HCT116 (cell line): ENCODE data around the gene BACH1. TPM values are rescaled to one million over a fixed set of nuclear protein-coding genes. Genes with fewer than 3 reads are reported as not detected.

Experiments
- ATAC-seq: fragments of 200-7000 bp; cut with Tn5 transposase; 2 replicates; pipeline ENCODE4 v1.9.1; 2020; ENCODE audit warnings: mild to moderate bottlenecking, moderate library complexity
- BruUV-seq: library from RNA; stranded (reverse); fragments of 400-500 nt; replicated peaks from 2 replicates; lab custom pipeline; 2021; lab: Mats Ljungman, UMichigan
- CTCF ChIA-PET: fragments of 300-600 bp; sonication (Branson Sonifier 250); formaldehyde crosslinking; loops from one replicate; lab custom pipeline; 2021; ENCODE audit warnings: antibody characterized with exemption; lab: Charles Lee
- POLR2A ChIA-PET: fragments of 300-600, 350-600 bp; sonication (Branson Sonifier 250); formaldehyde crosslinking; loops from one replicate; lab custom pipeline; 2021; ENCODE audit warnings: antibody characterized with exemption; lab: Charles Lee
- RAD21 ChIA-PET, 2 experiments: fragments of 300-600 bp; sonication (Branson Sonifier 250); formaldehyde crosslinking; loops; one replicate each; lab custom pipeline; 2023; ENCODE audit warnings: low total read pairs in 2 of 2; ENCODE audit not compliant: uncharacterized antibody in 2 of 2, unreplicated experiment in 2 of 2, low non-redundant PET in 1 of 2; lab: Charles Lee
- DNase-seq: peaks from one replicate; pipeline ENCODE4 v3.0.0-alpha.2; 2010; ENCODE audit warnings: low read depth, low spot score
- H2AFZ ChIP-seq: fragments of 200-600 bp; shearing (Covaris generic), sonication (generic); 2 replicates; pipeline ENCODE4 v1.6.1; 2017; ENCODE audit warnings: low read depth, mixed run types, mixed read lengths, antibody characterized with exemption, low read length; ENCODE audit not compliant: poor library complexity, severe bottlenecking
- H3K27ac ChIP-seq: 2 replicates; pipeline ENCODE4 v1.5.1; 2012; ENCODE audit warnings: low read depth, low read length
- H3K27me3 ChIP-seq: fragments of 200-600 bp; sonication (generic); 2 replicates; pipeline ENCODE4 v1.6.1; 2016; ENCODE audit warnings: mixed run types, low read length, mixed read lengths; ENCODE audit not compliant: insufficient read depth
- H3K36me3 ChIP-seq, 2 experiments: fragments of 200-500 bp in 1 of 2; fragments of 200-600 bp in 1 of 2; sonication (Bioruptor generic) in 1 of 2; sonication (generic) in 1 of 2; 2 replicates each; pipeline versions ENCODE4 v1.5.1 to v1.6.1; 2014 to 2016; ENCODE audit warnings: low read length in 2 of 2, inconsistent platforms in 1 of 2, mixed read lengths in 1 of 2, mixed run types in 1 of 2; ENCODE audit not compliant: insufficient read depth in 2 of 2, control insufficient read depth in 1 of 2
- H3K4me1 ChIP-seq, 2 experiments: fragments of 200-600 bp in 1 of 2; sonication (generic) in 1 of 2; 2 replicates each; pipeline versions ENCODE4 v1.5.1 to v1.6.1; 2012 to 2017; ENCODE audit warnings: low read length in 2 of 2, inconsistent platforms in 1 of 2, mild to moderate bottlenecking in 1 of 2, mixed read lengths in 1 of 2, mixed run types in 1 of 2, moderate library complexity in 1 of 2; ENCODE audit not compliant: insufficient read depth in 2 of 2, control insufficient read depth in 1 of 2
- H3K4me2 ChIP-seq: fragments of 200-600 bp; sonication (generic); 2 replicates; pipeline ENCODE4 v1.6.1; 2017; ENCODE audit warnings: mixed run types, low read length, mixed read lengths
- H3K4me3 ChIP-seq, 2 experiments: fragments of 200-600 bp in 1 of 2; sonication (generic) in 1 of 2; replicated peaks in 1 of 2; 2 replicates each; pipeline ENCODE4 v1.5.1; 2011 to 2016; ENCODE audit warnings: low read length in 2 of 2, control low read depth in 1 of 2, low read depth in 1 of 2, mild to moderate bottlenecking in 1 of 2, mixed read lengths in 1 of 2, mixed run types in 1 of 2
- H3K79me2 ChIP-seq: fragments of 200-600 bp; sonication (generic); 2 replicates; pipeline ENCODE4 v1.6.1; 2017; ENCODE audit warnings: mild to moderate bottlenecking, mixed run types, low read length, moderate library complexity, mixed read lengths; ENCODE audit not compliant: insufficient read depth
- H3K9ac ChIP-seq: fragments of 200-600 bp; sonication (generic); 2 replicates; pipeline ENCODE4 v1.6.1; 2016; ENCODE audit warnings: low read length, mixed read lengths
- H3K9me2 ChIP-seq: fragments of 200-600 bp; sonication (generic), shearing (Covaris generic); 2 replicates; pipeline ENCODE4 v1.6.1; 2017; ENCODE audit warnings: mixed run types, mild to moderate bottlenecking, moderate library complexity; ENCODE audit not compliant: insufficient read depth
- H3K9me3 ChIP-seq, 2 experiments: fragments of 200-500 bp in 1 of 2; fragments of 200-600 bp in 1 of 2; sonication (Bioruptor generic) in 1 of 2; sonication (generic) in 1 of 2; 2 replicates each; pipeline ENCODE4 v1.6.1; 2014 to 2017; ENCODE audit warnings: low read length in 2 of 2, mixed read lengths in 2 of 2, inconsistent platforms in 1 of 2, low read depth in 1 of 2, mild to moderate bottlenecking in 1 of 2, mixed run types in 1 of 2, moderate library complexity in 1 of 2; ENCODE audit not compliant: control insufficient read depth in 1 of 2, insufficient read depth in 1 of 2
- H4K20me1 ChIP-seq: fragments of 200-600 bp; sonication (generic), shearing (Covaris generic); 2 replicates; pipeline ENCODE4 v1.6.1; 2017; ENCODE audit warnings: mixed run types, mild to moderate bottlenecking, moderate library complexity; ENCODE audit not compliant: insufficient read depth
- CBX3 ChIP-seq: IDR thresholded peaks from 2 replicates; pipeline ENCODE4 v1.6.1; 2012; ENCODE audit warnings: low read depth
- ELF1 ChIP-seq: IDR thresholded peaks from 2 replicates; pipeline ENCODE4 v1.6.1; 2012; ENCODE audit warnings: low read depth, borderline replicate concordance
- FOSL1 ChIP-seq: IDR thresholded peaks from 2 replicates; pipeline ENCODE4 v1.6.1; 2012; ENCODE audit warnings: low read depth
- JUND ChIP-seq: IDR thresholded peaks from 2 replicates; pipeline ENCODE4 v1.6.1; 2012
- POLR2A ChIP-seq: IDR thresholded peaks from 2 replicates; pipeline ENCODE4 v1.7.0; 2011; ENCODE audit warnings: borderline replicate concordance; ENCODE audit not compliant: insufficient read depth, insufficient read length; ENCODE audit errors: extremely low read depth
- POLR2AphosphoS5 ChIP-seq: IDR thresholded peaks from 2 replicates; pipeline ENCODE4 v1.6.1; 2011; ENCODE audit warnings: mild to moderate bottlenecking, low read depth, low read length, moderate library complexity
- RAD21 ChIP-seq: IDR thresholded peaks from 2 replicates; pipeline ENCODE4 v1.6.1; 2012; ENCODE audit warnings: low read depth, mild to moderate bottlenecking
- TCF7L2 ChIP-seq: IDR thresholded peaks from 2 replicates; pipeline ENCODE4 v1.7.0; 2011; ENCODE audit warnings: borderline replicate concordance, inconsistent platforms; ENCODE audit not compliant: insufficient read depth, insufficient read length; ENCODE audit errors: extremely low read depth
- ZFX ChIP-seq: fragments of 450-650 bp; IDR thresholded peaks from 2 replicates; pipeline ENCODE4 v1.6.1; 2017
- intact Hi-C: fragments of 100-400 bp; cut with micrococcal nuclease; formaldehyde crosslinking; loops from 2 replicates; pipeline ENCODE4 v1.10.0; 2022
- total RNA-seq: library from RNA; stranded (reverse); gene quantifications from one replicate; pipeline ENCODE4 v1.2.1, GENCODE V29; 2021; ENCODE audit not compliant: unreplicated experiment
- TF ChIP-seq, protein P1 (sequence below): IDR thresholded peaks from 2 replicates; pipeline ENCODE4 v1.6.1; 2012
- TF ChIP-seq, protein P2 (sequence below): IDR thresholded peaks from 2 replicates; pipeline ENCODE4 v1.6.1; 2012
- TF ChIP-seq, protein P3 (sequence below): IDR thresholded peaks from 2 replicates; pipeline ENCODE4 v1.6.1; 2012; ENCODE audit warnings: low read depth
- TF ChIP-seq, protein P4 (sequence below): IDR thresholded peaks from 2 replicates; pipeline ENCODE4 v1.6.1; 2011; ENCODE audit warnings: mild to moderate bottlenecking, low read length, moderate library complexity; ENCODE audit not compliant: insufficient replicate concordance; ENCODE audit errors: extremely low read depth

BACH1 gene
- total RNA-seq, 1 experiment from 2014 or later: 28.4 TPM

DNA sequence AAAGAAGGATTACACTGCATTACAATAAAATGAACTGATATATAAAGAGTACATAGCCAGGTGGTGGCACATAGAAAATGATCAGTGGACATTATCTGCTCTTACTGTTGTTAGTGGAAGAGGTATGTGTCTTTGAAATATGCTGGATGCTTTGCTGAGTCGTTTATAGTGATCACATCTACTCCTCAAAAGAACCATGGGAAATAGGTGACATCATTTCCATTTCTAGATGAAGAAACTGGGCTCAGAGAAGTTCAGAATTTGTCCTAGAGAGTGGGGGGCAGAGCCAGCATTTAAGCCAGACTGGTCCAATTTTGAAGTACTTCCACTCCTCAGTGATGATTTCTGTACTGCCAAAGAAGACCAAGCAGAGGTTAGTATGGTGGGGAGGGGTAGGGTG lies 34.0 kb upstream of the BACH1 start:
- Histone ChIP-seq H3K9me2 (no peaks in the 10 kb centered on the region), H3K4me1 (no peaks in the 10 kb centered on the region), H3K27ac (no peak overlapping the region), H3K79me2 (no peaks in the 10 kb centered on the region), H3K4me2 (no peak overlapping the region), H3K9me3 (no peaks in the 10 kb centered on the region), H2AFZ (no peak overlapping the region), H3K4me3 (no peak overlapping the region), H3K9ac (no peak overlapping the region), H3K27me3 (no peaks in the 10 kb centered on the region), H4K20me1 (no peaks in the 10 kb centered on the region), H3K36me3 (no peaks in the 10 kb centered on the region)
- DNase-seq: no peak
- POLR2A ChIA-PET: no interaction called here
- BruUV-seq: no TSS peak
- TF ChIP-seq TCF7L2: no peak
- TF ChIP-seq POLR2AphosphoS5: no peak
- no peak for TF ChIP-seq JUND
- no peak for TF ChIP-seq FOSL1
- no peak for TF ChIP-seq ELF1
- TF ChIP-seq ZFX: no peak
- no peak for TF ChIP-seq CBX3
- TF ChIP-seq POLR2A: no peak
- TF ChIP-seq, protein P1, sequence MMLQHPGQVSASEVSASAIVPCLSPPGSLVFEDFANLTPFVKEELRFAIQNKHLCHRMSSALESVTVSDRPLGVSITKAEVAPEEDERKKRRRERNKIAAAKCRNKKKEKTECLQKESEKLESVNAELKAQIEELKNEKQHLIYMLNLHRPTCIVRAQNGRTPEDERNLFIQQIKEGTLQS: no peak
- TF ChIP-seq, protein P2, sequence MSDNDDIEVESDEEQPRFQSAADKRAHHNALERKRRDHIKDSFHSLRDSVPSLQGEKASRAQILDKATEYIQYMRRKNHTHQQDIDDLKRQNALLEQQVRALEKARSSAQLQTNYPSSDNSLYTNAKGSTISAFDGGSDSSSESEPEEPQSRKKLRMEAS: no peak
- no peak for TF ChIP-seq RAD21
- TF ChIP-seq, protein P3, sequence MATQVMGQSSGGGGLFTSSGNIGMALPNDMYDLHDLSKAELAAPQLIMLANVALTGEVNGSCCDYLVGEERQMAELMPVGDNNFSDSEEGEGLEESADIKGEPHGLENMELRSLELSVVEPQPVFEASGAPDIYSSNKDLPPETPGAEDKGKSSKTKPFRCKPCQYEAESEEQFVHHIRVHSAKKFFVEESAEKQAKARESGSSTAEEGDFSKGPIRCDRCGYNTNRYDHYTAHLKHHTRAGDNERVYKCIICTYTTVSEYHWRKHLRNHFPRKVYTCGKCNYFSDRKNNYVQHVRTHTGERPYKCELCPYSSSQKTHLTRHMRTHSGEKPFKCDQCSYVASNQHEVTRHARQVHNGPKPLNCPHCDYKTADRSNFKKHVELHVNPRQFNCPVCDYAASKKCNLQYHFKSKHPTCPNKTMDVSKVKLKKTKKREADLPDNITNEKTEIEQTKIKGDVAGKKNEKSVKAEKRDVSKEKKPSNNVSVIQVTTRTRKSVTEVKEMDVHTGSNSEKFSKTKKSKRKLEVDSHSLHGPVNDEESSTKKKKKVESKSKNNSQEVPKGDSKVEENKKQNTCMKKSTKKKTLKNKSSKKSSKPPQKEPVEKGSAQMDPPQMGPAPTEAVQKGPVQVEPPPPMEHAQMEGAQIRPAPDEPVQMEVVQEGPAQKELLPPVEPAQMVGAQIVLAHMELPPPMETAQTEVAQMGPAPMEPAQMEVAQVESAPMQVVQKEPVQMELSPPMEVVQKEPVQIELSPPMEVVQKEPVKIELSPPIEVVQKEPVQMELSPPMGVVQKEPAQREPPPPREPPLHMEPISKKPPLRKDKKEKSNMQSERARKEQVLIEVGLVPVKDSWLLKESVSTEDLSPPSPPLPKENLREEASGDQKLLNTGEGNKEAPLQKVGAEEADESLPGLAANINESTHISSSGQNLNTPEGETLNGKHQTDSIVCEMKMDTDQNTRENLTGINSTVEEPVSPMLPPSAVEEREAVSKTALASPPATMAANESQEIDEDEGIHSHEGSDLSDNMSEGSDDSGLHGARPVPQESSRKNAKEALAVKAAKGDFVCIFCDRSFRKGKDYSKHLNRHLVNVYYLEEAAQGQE: no peak
- TF ChIP-seq, protein P4, sequence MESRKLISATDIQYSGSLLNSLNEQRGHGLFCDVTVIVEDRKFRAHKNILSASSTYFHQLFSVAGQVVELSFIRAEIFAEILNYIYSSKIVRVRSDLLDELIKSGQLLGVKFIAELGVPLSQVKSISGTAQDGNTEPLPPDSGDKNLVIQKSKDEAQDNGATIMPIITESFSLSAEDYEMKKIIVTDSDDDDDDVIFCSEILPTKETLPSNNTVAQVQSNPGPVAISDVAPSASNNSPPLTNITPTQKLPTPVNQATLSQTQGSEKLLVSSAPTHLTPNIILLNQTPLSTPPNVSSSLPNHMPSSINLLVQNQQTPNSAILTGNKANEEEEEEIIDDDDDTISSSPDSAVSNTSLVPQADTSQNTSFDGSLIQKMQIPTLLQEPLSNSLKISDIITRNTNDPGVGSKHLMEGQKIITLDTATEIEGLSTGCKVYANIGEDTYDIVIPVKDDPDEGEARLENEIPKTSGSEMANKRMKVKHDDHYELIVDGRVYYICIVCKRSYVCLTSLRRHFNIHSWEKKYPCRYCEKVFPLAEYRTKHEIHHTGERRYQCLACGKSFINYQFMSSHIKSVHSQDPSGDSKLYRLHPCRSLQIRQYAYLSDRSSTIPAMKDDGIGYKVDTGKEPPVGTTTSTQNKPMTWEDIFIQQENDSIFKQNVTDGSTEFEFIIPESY: no peak
- intact Hi-C loops: no loop called here
- CTCF ChIA-PET: no interaction called here
- no peak for ATAC-seq
- RAD21 ChIA-PET: no interaction called here
